IMR-90 (cell line): ENCODE data around the gene APLF. TPM values are rescaled to one million over a fixed set of nuclear protein-coding genes. Genes with fewer than 3 reads are reported as not detected.

Experiments used
- ATAC-seq: fragments of 200-7000 bp; cut with Tn5 transposase; 2 replicates; pipeline ENCODE4 v1.9.1; 2020; ENCODE audit warnings: low read depth, mild to moderate bottlenecking, moderate library complexity
- BruUV-seq: library from RNA; stranded (reverse); fragments of 400-500 nt; replicated peaks from 2 replicates; lab custom pipeline; 2021; lab: Mats Ljungman, UMichigan
- CTCF ChIA-PET: fragments of 300-600 bp; formaldehyde crosslinking; extraction: SDS; loops from one replicate; lab custom pipeline; 2021; ENCODE audit warnings: antibody characterized with exemption; lab: Yijun Ruan, JAX
- POLR2A ChIA-PET: fragments of 300-600 bp; sonication (Branson Sonifier 250); formaldehyde crosslinking; loops from one replicate; lab custom pipeline; 2022; ENCODE audit warnings: antibody characterized with exemption; ENCODE audit not compliant: unreplicated experiment; lab: Charles Lee
- DNase-seq: peaks from one replicate; pipeline ENCODE4 v3.0.0; 2013
- H2AFZ ChIP-seq: replicated peaks from 2 replicates; pipeline ENCODE3; 2013; ENCODE audit warnings: low read length, mild to moderate bottlenecking; ENCODE audit not compliant: poor library complexity
- H2AK5ac ChIP-seq: 2 replicates; pipeline ENCODE4 v1.6.1; 2013; ENCODE audit warnings: low read depth, low read length, inconsistent platforms
- H2AK9ac ChIP-seq: replicated peaks from 2 replicates; pipeline ENCODE3; 2013; ENCODE audit warnings: mild to moderate bottlenecking, low read depth, low read length, moderate library complexity; ENCODE audit not compliant: poor library complexity
- H2BK120ac ChIP-seq: 2 replicates; pipeline ENCODE4 v1.6.1; 2013; ENCODE audit warnings: low read depth, low read length, inconsistent platforms
- H2BK15ac ChIP-seq: 3 replicates; pipeline ENCODE4 v1.6.1; 2013; ENCODE audit warnings: low read depth, low read length, inconsistent platforms
- H2BK20ac ChIP-seq: 2 replicates; pipeline ENCODE4 v1.6.1; 2013; ENCODE audit warnings: low read depth, mild to moderate bottlenecking, inconsistent platforms, low read length, moderate library complexity
- H2BK5ac ChIP-seq: 2 replicates; pipeline ENCODE4 v1.6.1; 2013; ENCODE audit warnings: mild to moderate bottlenecking, low read depth, low read length, inconsistent platforms; ENCODE audit not compliant: poor library complexity, severe bottlenecking
- H3K14ac ChIP-seq: replicated peaks from 2 replicates; pipeline ENCODE4 v1.6.1; 2013; ENCODE audit warnings: low read depth, low read length, inconsistent platforms
- H3K18ac ChIP-seq: 2 replicates; pipeline ENCODE4 v1.6.1; 2013; ENCODE audit warnings: low read depth, low read length, control low read depth
- H3K23ac ChIP-seq: 2 replicates; pipeline ENCODE4 v1.6.1; 2013; ENCODE audit warnings: low read depth, low read length, inconsistent platforms
- H3K27ac ChIP-seq: 2 replicates; pipeline ENCODE4 v1.5.1; 2013; ENCODE audit warnings: mild to moderate bottlenecking, control low read depth, low read length; ENCODE audit not compliant: insufficient read depth
- H3K27me3 ChIP-seq: 2 replicates; pipeline ENCODE4 v1.6.1; 2013; ENCODE audit warnings: low read length; ENCODE audit not compliant: control insufficient read depth, insufficient read depth
- H3K36me3 ChIP-seq: 2 replicates; pipeline ENCODE4 v1.6.1; 2013; ENCODE audit warnings: low read length, mixed read lengths; ENCODE audit not compliant: control insufficient read depth, insufficient read depth
- H3K4ac ChIP-seq: 2 replicates; pipeline ENCODE4 v1.6.1; 2013; ENCODE audit warnings: low read depth, low read length, inconsistent platforms
- H3K4me1 ChIP-seq: 2 replicates; pipeline ENCODE4 v1.6.1; 2013; ENCODE audit warnings: low read length, mixed read lengths; ENCODE audit not compliant: control insufficient read depth, insufficient read depth
- H3K4me2 ChIP-seq: 2 replicates; pipeline ENCODE4 v1.6.1; 2013; ENCODE audit warnings: low read depth, mild to moderate bottlenecking, control low read depth, low read length, moderate library complexity
- H3K4me3 ChIP-seq: 2 replicates; pipeline ENCODE4 v1.5.1; 2013; ENCODE audit warnings: low read depth, mild to moderate bottlenecking, control low read depth, low read length, moderate library complexity; ENCODE audit not compliant: insufficient read depth
- H3K56ac ChIP-seq: 2 replicates; pipeline ENCODE4 v1.6.1; 2013; ENCODE audit warnings: low read length, inconsistent platforms; ENCODE audit not compliant: insufficient read depth; ENCODE audit errors: extremely low read depth
- H3K79me1 ChIP-seq, 2 experiments: 2 replicates each; pipeline ENCODE4 v1.6.1; 2013; ENCODE audit warnings: low read length in 2 of 2, inconsistent platforms in 1 of 2, low read depth in 1 of 2
- H3K9ac ChIP-seq: 2 replicates; pipeline ENCODE4 v1.6.1; 2013; ENCODE audit warnings: low read depth, low read length, control low read depth
- H3K9me1 ChIP-seq: 2 replicates; pipeline ENCODE4 v1.6.1; 2013; ENCODE audit warnings: low read length, inconsistent platforms; ENCODE audit not compliant: insufficient read depth
- H3K9me3 ChIP-seq: 2 replicates; pipeline ENCODE4 v1.6.1; 2013; ENCODE audit warnings: low read length; ENCODE audit not compliant: control insufficient read depth, insufficient read depth
- H4K20me1 ChIP-seq: 2 replicates; pipeline ENCODE4 v1.6.1; 2013; ENCODE audit warnings: low read length, inconsistent platforms; ENCODE audit not compliant: insufficient read depth
- H4K5ac ChIP-seq: 2 replicates; pipeline ENCODE4 v1.6.1; 2013; ENCODE audit warnings: mild to moderate bottlenecking, low read depth, low read length, control low read depth
- H4K8ac ChIP-seq, 2 experiments: 2 replicates each; pipeline ENCODE4 v1.6.1; 2013; ENCODE audit warnings: low read depth in 2 of 2, low read length in 2 of 2, control low read depth in 1 of 2, inconsistent platforms in 1 of 2
- H4K91ac ChIP-seq: 2 replicates; pipeline ENCODE4 v1.6.1; 2013; ENCODE audit warnings: low read depth, low read length, inconsistent platforms; ENCODE audit not compliant: insufficient read depth
- MAFK ChIP-seq: IDR thresholded peaks from 2 replicates; pipeline ENCODE4 v1.6.1; 2012; ENCODE audit warnings: low read depth, low read length, improper control_type of control experiment
- MAZ ChIP-seq: IDR thresholded peaks from 2 replicates; pipeline ENCODE4 v1.6.1; 2012; ENCODE audit warnings: low read depth, mild to moderate bottlenecking, low read length, improper control_type of control experiment, moderate library complexity, borderline replicate concordance
- NFE2L2 ChIP-seq: fragments of 150-350 bp; IDR thresholded peaks from 2 replicates; pipeline ENCODE4 v1.6.1; 2016; ENCODE audit warnings: low read depth, mild to moderate bottlenecking, low read length
- WGBS, 2 experiments: methylation state at CpG; one replicate each; pipeline versions ENCODE4 v1.1.5 to v1.1.7; 2013; ENCODE audit warnings: missing lambda C conversion rate in 2 of 2; ENCODE audit not compliant: insufficient read length in 1 of 2; ENCODE audit errors: extremely low coverage in 2 of 2; 5-methylcytosine and 5-hydroxymethylcytosine counted together
- dilution Hi-C: fragments of 300-500 bp; cut with HindIII; formaldehyde crosslinking; loops from one replicate; pipeline ENCODE4 v1.14.3; 2018; ENCODE audit warnings: low sequenced_read_pairs; ENCODE audit not compliant: unreplicated experiment
- in situ Hi-C: fragments of 300-500 bp; cut with MboI; formaldehyde crosslinking; loops from 3 replicates; pipeline ENCODE4 v1.14.3; 2019; ENCODE audit warnings: low sequenced_read_pairs, inconsistent platforms, mixed read lengths
- intact Hi-C: fragments of 100-400 bp; cut with micrococcal nuclease; formaldehyde crosslinking; loops from 2 replicates; pipeline ENCODE4 v1.10.0; 2022
- polyA plus RNA-seq, 3 experiments: library from polyadenylated mRNA; depleted of rRNA; stranded (reverse); fragments of >200 nt; gene quantifications; 2 replicates each; pipeline ENCODE4 v1.2.3, GENCODE V29; 2012; ENCODE audit warnings: low replicate concordance in 1 of 3
- total RNA-seq: library from RNA; depleted of rRNA; stranded (reverse); fragments of >200 nt; gene quantifications from 2 replicates; pipeline ENCODE4 v1.2.3, GENCODE V29; 2012

Gene APLF
- total and polyA plus RNA-seq, 2 of the 4 experiments (the other 2 are of a cell fraction): 1.5 to 2.3 TPM

DNA sequence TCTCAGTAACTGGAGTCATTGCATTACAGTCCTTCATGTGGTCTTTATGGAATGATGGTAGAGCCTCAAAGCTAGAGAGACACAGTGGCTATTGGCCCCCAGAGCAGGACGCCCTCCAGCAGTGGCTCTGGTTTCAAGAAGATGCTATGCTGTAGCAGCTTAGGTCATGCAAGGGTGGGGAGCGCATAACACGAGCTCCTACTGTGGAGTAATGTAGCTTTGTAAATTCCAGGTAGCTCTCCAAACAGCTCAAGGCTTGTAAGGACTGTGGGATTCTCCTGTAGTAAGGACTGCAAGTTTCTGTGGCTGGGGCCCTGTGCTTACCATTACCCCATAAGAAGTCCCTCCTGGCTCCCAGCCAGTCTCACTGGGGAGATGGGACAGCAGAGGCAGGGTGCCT lies 15.6 kb downstream of the APLF start:
- Histone ChIP-seq H3K4me1 (peaks cover 3% of the 10 kb centered on the region), H2BK20ac (no peak overlapping the region), H3K14ac (no peak overlapping the region), H3K9me3 (no peaks in the 10 kb centered on the region), H3K9ac (no peak overlapping the region), H4K20me1 (no peaks in the 10 kb centered on the region), H4K5ac (no peak overlapping the region), H2BK120ac (no peak overlapping the region), H3K4me3 (no peak overlapping the region), H3K27ac (no peak overlapping the region), H3K27me3 (no peaks in the 10 kb centered on the region), H3K56ac (no peak overlapping the region), H2AFZ (no peak overlapping the region), H3K79me1 (peaks cover 0 to 10% of the 10 kb centered on the region in 2 experiments; a peak in 2 of 4 replicates), H3K23ac (no peak overlapping the region), H2BK15ac (no peak overlapping the region), H3K4ac (no peak overlapping the region), H4K8ac (no peak overlapping the region), H2AK9ac (no peak overlapping the region), H3K36me3 (no peaks in the 10 kb centered on the region), H3K4me2 (no peak overlapping the region), H3K18ac (no peak overlapping the region), H3K9me1 (peaks cover 5% of the 10 kb centered on the region; the same call in 1 of the 2 replicates), H2BK5ac (no peak overlapping the region), H4K91ac (no peak overlapping the region), H2AK5ac (no peak overlapping the region)
- in situ Hi-C loops (loop anchor here (25.0 kb wide), 1 partner anchor 104 kb away; no protein-coding TSS in a partner anchor), intact Hi-C loops (no loop called here), dilution Hi-C loops (no loop called here)
- 70% methylated on average over 2 of the region's 3 CpGs; no CpG with 5 or more reads in 1 of the 2 experiments for WGBS, 2 experiments
- no peak for ATAC-seq
- ChIA-PET POLR2A (no interaction called here), CTCF (interaction anchor here (1.9 kb wide), 1 partner anchor 442 kb away, joined by 6 read pairs; no protein-coding TSS in a partner anchor)
- BruUV-seq: no TSS peak
- no peak for DNase-seq
- TF ChIP-seq MAZ (no peak), NFE2L2 (no peak), MAFK (no peak)
